Activated CD4-positive, alpha-beta T cell treated with anti-CD3 and anti-CD28 coated beads, Interleukin-10, Interleukin-2, amounts not matched to agents 100 ng/mL and 50 ng/mL, durations not matched to agents 16 hours and 8 hours (primary cell): ENCODE measurements around the gene COL5A1.

ENCODE experiments used
- DNase-seq: peaks from one replicate; pipeline ENCODE4 v3.0.0-alpha.2; 2020

COL5A1 gene

DNA sequence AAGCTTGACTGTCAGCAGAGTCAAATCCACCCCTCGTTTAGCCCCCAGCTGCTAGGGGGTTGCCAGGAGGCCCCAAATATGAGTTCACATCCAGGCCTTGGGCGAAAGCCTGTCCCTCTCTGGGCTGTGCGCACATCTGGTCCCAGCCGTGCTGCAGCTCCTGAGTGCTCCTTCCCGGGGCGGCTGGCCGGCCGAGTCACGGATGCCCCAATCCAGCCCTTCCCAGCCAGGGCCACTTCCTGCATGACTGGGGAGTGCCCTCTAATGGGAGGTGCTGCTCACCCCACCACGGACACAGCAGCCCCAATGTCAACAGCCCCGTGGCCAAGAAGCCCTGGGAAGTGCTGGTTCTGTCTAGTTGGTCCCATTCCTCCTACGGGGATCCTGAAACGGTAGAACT lies 135.6 kb downstream of the COL5A1 start:
- no peak for DNase-seq

DNA sequence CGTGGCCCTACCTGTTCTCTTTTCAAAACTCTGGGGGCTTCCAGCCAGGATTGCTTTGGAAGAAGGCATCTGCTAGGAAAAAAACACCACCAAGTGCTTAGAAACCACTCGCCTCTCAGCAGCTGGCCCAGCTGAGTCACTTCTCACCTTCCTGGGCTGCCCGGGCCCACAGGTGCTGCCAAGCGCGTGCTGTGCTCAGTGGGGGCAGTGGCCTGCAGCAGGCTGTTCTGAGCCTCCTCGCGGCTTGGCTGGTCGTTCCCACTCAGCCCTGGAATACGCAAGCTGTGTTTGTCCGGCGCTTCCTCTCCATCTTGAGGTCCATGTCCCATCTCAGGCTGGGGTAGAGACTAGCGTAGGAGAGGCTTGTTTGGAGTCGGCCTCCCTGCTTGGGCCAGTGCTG lies 136.6 kb downstream of the COL5A1 start:
- DNase-seq = no peak

DNA sequence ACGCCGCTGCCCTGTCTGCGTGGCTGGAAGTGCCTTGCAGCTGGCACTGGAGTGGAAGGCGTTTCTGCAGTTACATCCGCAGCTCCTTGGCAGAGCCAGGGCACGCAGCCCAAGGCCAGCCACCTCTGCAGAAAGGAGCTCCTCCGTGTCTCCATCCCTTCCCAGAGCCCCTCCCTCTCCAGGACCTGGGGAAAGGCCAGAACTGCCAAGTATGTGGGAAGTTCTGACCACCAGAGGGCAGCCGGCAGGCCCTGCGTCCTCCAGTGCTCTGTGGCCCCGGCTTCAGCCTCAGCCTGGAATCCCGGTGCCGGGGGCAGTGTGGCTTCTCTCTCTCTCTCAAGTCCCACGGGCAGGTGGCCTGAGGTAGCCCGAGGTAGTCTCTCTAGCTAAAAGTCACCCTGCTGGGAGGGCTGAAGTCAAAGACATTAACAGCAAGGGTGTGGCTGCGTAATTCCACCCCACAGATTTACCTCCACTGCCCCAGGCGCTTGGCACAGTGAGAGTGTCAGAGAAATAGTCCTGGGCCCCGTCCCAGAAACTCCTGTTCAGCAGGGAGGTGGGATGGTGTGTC lies 137.3 kb downstream of the COL5A1 start:
- no peak for DNase-seq

DNA sequence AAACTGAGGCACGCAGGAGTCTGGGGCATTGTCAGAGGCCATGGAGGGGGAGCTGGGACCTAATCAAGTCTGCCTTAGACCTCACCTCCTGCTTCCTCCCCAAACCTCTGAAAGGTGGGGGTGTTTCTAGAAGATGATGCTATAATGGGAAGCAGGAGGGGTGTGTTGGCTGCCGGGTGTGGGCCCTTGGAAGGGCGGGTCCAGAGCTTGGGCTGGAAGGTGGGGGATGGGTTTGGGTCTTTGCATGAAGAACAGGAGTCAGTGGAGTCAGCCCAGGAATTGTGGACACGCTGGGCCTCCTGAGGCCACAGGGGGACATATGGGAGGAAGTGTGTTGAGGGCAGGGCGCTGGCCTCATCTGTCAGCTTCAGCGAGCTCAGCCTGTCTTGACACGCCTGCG lies 138.0 kb downstream of the COL5A1 start:
- DNase-seq = no peak

- no peak for DNase-seq
Measured at GRCh38 chr9:134781591-134782302, 140.1 kb downstream of the COL5A1 start.

GRCh38 chr9:134782921-134783698 lies 141.5 kb downstream of the COL5A1 start:
- no peak for DNase-seq

GRCh38 chr9:134783699-134784039 lies 142.1 kb downstream of the COL5A1 start:
- DNase-seq = no peak

GRCh38 chr9:134784577-134785305 lies 143.1 kb downstream of the COL5A1 start:
- no peak for DNase-seq

GRCh38 chr9:134785325-134786108 lies 143.9 kb downstream of the COL5A1 start:
- no peak for DNase-seq

DNA sequence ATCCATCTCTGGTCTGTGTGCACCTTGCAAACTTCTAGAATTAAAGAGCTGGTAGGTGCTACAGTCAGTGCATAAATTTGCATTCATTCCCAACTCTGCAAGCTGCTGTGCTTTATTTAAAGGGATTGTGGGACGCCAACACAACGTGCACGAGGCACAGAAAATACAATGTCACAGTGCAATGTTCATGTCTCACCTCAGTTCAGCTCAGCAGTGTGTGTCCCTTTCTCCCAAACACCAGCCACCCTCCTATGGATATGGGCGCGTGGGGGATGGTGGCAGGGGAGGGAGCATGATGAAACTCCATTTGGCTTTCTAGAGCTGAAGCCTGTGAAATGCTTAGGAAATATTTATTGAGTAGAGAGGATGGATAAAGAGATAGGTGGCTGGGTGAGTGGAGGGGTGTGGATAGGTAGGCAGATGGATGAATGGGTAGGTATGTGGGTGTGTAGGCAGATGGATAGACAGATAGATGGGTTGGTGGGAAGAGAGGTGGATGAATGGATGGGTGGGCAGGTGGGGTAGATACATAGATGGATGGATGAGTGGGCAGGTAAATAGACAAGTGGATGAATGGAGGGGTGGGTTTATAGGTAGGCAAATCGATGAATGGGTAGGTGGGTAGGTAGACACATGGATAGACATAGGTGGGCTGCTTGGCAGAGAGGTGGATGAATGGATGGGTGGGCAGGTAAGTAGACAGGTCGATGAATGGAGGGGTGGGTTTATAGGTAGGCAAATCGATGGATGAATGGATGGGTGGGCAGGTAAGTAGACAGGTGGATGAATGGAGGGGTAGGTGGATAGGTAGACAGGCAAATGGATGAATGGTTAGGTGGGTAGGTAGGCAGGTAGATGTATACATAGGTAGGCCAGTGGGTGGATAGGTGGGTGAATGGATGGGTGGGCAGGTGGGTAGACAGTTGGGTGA lies 146.3 kb downstream of the COL5A1 start:
- DNase-seq = no peak

- DNase-seq = no peak
Measured at GRCh38 chr9:134789168-134789567, 147.6 kb downstream of the COL5A1 start.

DNA sequence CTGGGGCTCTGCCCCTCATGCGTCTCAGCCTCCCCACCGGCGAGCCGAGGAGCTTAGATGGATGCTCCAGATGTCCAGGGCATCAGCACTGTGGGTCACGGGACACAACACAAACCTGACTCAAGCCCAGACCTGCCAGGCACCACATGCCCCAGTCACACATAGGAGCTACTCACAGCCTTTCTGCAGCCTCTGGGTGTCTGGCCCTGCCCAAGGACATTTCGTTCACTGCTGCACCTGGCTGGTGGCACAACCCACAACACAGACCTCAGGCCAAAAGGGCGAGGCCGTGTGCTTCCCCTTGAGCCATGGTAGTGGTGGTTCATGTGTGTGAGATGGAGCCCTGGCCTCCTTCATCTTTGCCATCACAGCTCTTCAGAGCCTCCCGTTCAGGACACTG lies 149.4 kb downstream of the COL5A1 start:
- DNase-seq = no peak

- DNase-seq = no peak
Measured at GRCh38 chr9:134792627-134793026, 151.0 kb downstream of the COL5A1 start.

DNA sequence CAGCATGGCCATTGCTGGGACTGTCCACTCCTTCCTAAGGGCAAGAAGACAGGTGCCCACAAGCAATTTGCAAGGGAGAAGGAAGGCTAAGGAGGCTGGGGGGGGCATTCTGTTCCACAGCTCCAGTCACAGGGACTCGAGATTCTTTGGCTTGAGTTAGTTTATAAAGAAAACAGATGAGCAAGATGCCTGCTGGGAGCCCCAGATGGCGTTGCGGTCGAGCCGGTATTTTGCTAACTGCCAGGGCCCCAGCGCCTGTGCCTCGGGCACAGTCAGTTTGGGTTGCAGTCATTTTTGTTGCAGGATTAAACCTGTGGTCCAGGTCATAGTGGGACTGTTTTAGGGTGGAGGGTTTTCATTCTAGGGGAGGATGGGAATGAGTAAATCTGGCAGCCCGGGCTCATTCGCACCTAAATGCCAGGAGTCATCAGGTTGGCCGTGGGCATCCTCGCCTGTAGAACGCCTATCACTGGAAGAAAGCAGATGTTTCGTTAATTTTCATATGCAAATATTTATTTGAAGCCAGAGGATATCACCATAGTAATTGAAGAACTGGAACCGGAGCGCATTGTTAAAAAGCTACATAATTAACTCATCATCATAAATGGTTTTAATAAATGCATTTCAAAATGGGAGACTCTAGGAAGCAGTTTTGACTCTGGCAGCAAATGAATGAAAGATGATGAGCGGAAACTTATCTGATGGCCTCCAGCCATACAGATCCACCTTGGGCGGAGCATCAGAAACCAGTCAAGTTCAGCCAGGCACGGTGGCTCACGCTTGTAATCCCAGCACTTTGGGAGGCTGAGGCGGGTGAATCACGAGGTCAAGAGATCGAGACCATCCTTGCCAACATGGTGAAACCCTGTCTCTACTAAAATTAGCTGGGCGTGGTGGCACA lies 151.9 kb downstream of the COL5A1 start:
- DNase-seq = no peak

DNA sequence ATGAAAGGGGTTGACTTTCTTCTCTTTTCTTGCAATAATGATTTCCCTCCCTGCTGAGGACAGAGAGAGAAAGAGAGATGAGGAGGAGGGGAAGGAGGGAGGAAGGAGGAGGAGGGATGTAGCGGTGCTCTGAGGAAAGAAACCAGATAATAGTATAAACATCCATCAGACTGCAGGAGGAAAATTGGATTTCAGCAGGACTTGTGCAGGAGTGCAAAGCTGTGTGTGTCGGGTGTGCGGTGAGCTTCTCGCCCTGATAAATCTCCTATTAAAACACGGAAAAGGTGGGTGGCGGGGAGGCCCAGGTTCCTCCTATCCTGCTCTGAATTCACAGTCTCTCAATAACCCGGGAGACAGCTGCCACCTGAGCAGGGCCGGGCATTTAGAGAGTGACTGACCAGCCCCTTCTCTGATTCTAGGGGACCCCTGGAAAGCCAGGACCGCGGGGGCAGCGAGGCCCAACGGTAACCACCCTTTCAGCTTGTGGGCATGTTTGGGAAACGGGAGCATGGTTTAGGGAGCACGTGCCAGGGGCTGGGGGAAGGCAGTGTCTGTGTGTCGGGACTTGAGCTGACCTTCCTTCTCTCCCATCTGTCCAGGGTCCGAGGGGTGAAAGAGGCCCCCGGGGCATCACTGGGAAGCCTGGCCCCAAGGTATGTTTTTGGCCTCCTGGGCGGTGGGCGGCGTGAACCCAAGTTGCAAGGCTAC lies 153.2 kb downstream of the COL5A1 start:
- no peak for DNase-seq

GRCh38 chr9:134795446-134795845 lies 153.8 kb downstream of the COL5A1 start:
- no peak for DNase-seq

DNA sequence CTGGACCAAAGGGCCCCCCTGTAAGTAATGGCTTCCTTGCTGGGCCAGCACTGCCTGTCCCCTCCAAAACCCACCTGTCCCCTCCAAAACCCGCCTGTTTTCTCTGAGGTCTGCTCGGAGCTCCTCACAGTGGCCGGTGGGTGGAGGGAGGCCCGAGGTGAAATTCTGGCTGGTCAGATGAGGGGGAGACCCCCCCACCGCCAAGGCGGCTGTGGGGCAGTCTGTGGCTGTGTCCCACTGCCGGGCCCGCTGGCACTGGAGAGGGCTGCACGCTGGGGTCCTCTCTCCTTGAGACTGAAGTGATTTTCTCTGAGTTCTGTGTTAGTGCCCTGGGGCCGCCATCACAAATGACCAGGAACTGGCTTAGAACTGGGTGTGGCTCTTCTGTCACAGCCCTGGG lies 155.3 kb downstream of the COL5A1 start:
- DNase-seq = no peak

DNA sequence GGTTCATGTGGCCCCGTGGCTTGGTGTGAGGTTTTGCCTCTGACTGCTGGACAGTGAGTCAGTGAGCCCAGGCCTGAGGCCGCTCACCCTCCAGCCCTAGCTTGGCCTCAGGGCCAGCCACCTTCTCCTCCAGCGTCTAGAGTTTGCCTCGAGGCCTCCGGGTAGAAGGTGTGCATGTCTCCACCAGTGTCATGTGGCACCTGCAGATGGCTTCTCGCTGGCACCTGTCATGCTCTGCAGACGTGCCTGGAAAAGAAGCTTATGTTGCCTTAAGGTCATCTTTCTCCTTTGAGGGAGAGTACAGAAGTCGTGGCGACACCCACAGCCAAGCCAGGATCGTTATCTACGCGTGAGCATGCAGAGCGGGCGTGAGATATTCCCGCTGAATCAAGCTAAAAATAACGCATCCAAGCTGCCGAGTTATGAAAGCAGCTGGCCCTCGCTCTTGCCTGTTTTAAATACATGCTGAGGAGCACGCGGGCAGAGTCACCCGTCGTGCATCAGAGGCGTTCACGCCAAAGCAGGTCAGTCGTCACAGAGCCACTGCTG lies 159.3 kb downstream of the COL5A1 start:
- DNase-seq = no peak

DNA sequence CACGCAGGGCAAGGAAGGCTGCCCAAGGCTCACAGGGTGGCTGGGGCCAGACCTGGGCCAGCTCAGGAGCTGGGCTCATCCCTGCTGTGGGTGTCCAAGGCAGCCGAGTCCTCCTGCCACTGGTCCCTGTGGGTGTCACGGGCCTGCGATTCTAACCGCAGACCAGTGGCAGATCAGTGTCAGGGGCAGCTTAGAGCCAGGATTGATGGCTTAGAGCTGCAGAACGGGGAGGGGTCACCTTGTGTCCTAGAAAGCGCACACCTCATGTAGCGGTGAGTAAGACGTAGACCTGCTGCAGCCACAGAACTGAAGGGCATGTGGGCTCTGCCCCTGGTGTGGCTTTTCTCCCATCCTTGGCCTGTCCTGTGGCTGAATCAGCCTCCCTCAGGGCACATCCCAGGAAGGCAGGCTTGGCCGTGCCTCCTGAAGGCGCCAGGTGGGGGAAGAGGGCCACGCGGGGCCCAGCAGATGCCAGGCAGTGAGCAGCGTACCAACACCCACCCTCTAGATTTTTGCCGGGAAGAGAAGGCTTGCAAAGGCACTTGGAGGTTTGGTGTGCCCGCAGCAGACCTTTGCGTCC lies 160.7 kb downstream of the COL5A1 start:
- DNase-seq = no peak
